DOHH2 (cell line): ENCODE results near the gene NFKBIE.

ENCODE experiments used
- EZH2phosphoT487 ChIP-seq: fragments of 200-600 bp; sonication (generic); IDR thresholded peaks from 2 replicates; pipeline ENCODE4 v1.6.1; 2017; ENCODE audit warnings: borderline replicate concordance, mild to moderate bottlenecking, antibody characterized with exemption, low read length, moderate library complexity, mixed read lengths
- TF ChIP-seq, protein P1 (sequence below): fragments of 200-600 bp; sonication (generic); IDR thresholded peaks from one replicate; pipeline ENCODE4 v1.5.1; 2014; ENCODE audit warnings: antibody characterized with exemption, mild to moderate bottlenecking, low read depth, low read length; ENCODE audit not compliant: poor library complexity, severe bottlenecking

DNA sequence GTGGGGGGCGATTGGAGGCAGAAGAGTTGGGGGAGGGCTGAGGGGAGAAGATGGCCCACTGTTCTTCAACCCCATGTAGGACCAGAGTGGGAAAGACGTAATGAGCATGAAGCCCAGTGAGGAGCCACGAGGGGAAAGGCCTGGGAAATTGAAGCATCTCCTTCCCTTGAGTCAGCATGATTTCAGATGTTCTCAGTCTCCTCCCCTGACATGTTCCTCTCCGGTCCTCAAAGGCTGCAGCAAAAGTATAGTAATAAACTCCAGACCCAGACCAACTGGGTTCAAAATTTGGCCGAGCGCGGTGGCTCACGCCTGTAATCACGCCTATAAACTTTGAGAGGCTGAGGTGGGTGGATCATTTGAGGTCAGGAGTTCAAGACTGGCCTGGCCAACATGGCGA, 1.9 kb upstream of the NFKBIE start:
- TF ChIP-seq, protein P1, sequence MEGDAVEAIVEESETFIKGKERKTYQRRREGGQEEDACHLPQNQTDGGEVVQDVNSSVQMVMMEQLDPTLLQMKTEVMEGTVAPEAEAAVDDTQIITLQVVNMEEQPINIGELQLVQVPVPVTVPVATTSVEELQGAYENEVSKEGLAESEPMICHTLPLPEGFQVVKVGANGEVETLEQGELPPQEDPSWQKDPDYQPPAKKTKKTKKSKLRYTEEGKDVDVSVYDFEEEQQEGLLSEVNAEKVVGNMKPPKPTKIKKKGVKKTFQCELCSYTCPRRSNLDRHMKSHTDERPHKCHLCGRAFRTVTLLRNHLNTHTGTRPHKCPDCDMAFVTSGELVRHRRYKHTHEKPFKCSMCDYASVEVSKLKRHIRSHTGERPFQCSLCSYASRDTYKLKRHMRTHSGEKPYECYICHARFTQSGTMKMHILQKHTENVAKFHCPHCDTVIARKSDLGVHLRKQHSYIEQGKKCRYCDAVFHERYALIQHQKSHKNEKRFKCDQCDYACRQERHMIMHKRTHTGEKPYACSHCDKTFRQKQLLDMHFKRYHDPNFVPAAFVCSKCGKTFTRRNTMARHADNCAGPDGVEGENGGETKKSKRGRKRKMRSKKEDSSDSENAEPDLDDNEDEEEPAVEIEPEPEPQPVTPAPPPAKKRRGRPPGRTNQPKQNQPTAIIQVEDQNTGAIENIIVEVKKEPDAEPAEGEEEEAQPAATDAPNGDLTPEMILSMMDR: no peak
- no peak for TF ChIP-seq EZH2phosphoT487
